Peyer's patch (tissue), 4 donors: ENCODE data around the gene MET.

Source experiments
- CTCF ChIP-seq, 6 experiments: fragments of 450-650 bp in 4 of 6; fragments of 200-600 bp in 2 of 6; sonication (generic) in 1 of 6; IDR thresholded peaks; one replicate each; pipeline ENCODE4 v1.5.1; 2017 to 2019; ENCODE audit warnings: antibody characterized with exemption in 6 of 6, mild to moderate bottlenecking in 3 of 6, moderate library complexity in 1 of 6
- POLR2A ChIP-seq, 2 donors: fragments of 450-650 bp; IDR thresholded peaks; one replicate each; pipeline ENCODE4 v1.5.1; 2017; ENCODE audit warnings: antibody characterized with exemption in 2 of 2, mild to moderate bottlenecking in 2 of 2, moderate library complexity in 2 of 2

- TF ChIP-seq POLR2A (IDR thresholded peaks at IDR 0.05) (no peak), CTCF (IDR thresholded peaks at IDR 0.05) (no peak)
Observed at GRCh38 chr7:116661865-116662264, 10.1 kb upstream of the MET start.
